ENCODE results near the gene GET4.

GET4 gene
- 4.1 to 7.3 (median 6.0) reads per million in 4 donors for total RNA-seq

DNA sequence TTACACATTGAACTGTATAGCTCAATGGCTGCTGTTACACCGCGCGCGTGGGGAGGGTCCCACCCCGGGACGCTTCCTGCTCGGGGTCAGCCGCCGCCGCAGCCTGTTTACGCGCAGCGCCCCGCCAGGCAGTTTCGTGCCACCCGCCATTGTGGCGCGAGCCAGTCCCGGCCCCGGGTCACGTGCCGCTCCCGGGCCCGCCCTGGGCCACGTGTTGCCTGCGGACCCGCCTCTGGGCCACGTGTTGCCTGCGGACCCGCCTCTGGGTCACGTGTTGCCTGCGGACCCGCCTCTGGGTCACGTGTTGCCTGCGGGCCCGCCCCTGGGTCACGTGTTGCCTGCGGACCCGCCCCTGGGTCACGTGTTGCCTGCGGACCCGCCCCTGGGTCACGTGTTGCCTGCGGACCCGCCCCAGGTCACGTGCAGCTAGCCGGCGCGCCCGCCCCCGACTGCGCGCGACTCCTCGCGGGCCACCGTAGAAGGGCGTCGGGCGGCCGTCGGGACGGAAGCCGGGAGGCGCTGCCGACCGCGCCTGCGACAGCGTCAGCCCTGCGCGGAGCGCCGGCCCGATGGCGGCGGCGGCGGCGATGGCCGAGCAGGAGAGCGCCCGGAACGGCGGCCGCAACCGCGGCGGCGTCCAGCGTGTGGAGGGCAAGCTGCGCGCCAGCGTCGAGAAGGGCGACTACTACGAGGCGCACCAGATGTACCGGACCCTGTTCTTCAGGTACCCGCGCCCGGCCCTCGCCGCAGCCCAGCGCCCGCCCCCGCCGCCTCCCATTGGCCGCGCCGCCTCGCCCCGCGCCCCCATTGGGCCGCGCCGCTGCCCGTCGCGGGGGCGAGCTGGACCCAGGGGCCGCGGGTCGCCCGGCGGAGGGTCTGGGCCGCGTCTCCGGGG lies at the start of gene GET4:
Gene GET4, plus strand, starts transcription at position 478 of the 895 bp plus-strand sequence. Its CDS starts 92 bp downstream, at position 570.
- peak; percentile 93 to 98 (median 96) for DNase-seq

GRCh38 chr7:828793-829561 lies 47.4 kb upstream of the GET4 start:
- DNase-seq = no peak

- no peak for DNase-seq
Observed at GRCh38 chr7:830069-830468, 46.3 kb upstream of the GET4 start.

DNA sequence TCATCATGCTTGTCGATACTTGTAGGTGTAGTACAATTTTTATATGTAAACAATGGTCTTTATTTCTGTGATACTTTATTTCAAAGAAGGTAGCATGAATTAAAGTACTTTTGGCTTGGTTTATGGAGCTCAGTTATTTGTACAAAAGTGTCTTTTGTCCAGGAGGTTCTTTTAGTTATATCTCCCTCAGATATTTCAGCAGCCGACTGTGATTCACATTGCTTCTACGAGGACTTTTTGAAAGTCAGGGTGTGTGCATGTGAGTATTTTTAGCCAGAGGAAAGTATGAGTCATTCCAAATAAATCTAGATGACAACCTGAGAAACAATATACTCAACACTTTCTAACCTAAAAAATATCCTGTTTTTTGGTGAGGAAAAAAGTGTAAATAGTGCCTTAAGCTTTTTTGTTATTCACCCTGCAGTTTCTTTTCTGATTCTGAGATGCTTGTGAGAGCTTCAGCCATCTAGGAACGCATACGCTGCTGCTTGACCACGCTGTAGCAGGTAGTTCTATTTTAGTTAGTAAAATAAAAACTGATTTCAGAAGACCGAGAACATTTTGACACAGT lies 44.7 kb upstream of the GET4 start:
- peak in 1 of 5 donors; percentile 64 for DNase-seq

DNA sequence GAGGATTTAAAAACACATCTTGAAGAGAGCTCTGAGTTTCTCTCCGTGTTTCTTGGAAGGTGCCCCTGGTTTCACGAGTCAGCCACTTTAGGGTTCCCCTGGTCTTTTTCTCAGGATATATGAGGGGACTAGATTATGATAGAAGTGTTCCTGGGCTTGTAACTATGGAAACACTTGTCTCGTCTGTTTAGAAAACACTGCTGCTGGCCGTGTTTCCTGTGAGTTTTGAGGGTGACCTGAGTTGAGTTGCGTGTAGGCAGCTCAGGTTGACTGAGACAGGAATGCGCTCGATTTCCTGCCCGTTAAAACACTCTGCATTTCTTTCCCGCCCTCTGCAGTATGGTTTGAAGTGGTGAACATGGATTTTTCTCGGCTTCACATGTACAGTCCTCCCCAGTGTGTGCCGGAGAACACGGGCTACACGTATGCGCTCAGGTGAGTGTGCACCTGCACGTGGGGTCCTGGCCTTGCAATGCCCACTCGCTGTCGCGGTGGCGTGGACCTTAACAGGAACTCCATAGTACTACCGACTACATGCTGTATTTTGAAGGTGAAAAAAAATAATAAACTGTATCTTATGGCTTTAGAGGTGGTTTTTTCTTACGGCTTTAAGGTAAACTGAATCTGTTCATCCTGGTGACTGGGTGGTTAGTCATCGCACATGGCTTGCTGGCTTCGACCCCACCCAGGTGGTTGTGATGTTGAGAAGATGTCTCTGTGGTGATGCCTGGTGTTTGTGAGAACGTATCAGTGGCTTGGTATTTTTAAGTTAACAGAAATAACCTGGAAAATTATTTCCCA lies 44.0 kb upstream of the GET4 start, which contains the start of gene SUN1:
Gene SUN1, plus strand, starts transcription at position 310 of the 801 bp plus-strand sequence. Its CDS starts 49 bp downstream, at position 359.
- peak in 4 of 5 donors; percentile 34 to 66 (median 46) for DNase-seq

GRCh38 chr7:832968-833424 lies 43.4 kb upstream of the GET4 start:
- DNase-seq = no peak

- no peak for DNase-seq
Observed at GRCh38 chr7:833601-834258, 42.6 kb upstream of the GET4 start.

DNA sequence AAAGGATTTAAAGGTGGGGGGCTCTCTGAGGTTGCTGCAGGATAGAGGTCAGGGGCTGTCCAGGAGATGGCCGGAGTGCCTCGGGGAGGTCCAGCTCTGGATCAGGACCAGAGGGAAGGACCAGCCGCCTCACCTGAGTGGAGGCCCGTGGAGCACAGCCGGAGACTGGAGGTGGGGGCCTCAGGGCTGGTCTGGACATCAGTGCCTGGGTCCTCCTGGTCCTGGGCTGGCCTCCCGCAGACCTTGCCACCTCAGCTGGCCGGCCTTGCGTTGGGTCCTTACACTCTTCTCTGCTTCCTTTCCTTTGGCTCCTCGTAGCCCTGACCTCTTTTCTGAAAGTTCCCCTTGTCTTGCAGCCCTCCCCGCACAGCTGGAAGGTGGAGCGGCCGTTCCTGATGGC lies 42.1 kb upstream of the GET4 start:
- DNase-seq = no peak

GRCh38 chr7:835021-835420 lies 41.3 kb upstream of the GET4 start:
- no peak for DNase-seq

DNA sequence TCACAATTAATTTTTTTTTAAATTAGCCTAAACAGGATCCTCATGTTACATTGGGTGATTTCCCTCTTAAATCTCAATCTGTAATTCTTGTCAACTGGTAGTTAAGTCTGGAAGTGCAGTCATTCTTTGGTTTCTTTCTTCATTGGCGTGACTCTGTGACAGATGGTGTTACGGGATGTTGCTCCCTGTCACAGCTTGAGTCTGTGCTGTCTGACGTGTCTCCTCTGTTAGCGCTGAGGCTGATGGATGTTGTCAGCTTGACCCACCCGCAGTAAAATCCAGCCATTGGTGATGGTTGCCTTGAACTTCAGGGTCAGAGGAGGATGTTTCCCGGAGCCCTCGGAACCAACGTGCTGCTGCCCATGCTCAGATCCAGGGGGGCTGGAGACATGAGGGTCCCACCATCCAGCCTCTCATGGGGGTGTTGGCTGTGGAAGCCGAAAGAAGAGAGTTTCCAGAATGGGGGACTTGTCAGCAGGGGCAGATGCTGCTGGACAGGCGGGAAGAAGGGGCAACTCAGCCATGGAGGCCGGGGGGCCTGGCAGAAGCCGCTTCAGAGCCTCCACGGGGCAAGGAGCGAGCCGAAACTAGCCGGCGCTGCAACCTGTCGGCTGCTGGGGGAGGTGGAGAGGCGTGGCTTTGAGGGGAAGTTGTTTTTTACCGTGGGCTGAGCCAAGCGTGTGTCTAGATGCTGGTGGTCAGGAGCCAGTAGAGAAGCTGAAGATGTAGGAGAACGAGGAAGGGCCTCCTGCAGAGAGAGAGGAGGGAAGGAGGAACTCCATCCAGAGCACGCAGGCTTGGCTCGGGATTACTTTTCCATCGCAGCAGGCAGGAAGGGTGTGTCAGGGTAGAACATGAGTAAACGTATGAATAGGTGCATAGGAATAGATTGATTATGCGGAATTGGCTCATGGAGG lies 40.6 kb upstream of the GET4 start:
- no peak for DNase-seq

DNA sequence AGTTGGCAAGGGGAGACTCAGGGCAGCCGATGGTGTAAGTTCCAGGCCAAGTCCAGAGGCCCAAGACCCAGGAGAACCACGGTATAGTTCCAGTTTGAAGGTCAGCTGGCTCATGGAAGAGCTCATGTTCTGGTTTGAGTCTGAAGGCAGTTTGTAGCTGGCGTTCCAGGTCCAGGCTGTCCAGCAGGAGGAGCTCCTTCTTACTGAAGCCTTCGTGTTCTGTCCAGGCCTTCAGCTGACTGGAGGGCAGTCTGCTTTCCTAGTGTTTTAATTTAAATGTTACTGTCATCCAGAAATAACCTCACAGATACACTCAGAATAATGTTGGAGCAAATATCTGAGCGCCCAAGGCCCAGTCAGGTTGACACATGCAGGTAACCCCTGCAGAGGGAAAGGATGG lies 39.9 kb upstream of the GET4 start:
- no peak for DNase-seq

- no peak for DNase-seq
Observed at GRCh38 chr7:837001-837400, 39.4 kb upstream of the GET4 start.

- no peak for DNase-seq
Observed at GRCh38 chr7:840001-840600, 36.3 kb upstream of the GET4 start.

GRCh38 chr7:841943-842342 lies 34.4 kb upstream of the GET4 start:
- DNase-seq = no peak

DNA sequence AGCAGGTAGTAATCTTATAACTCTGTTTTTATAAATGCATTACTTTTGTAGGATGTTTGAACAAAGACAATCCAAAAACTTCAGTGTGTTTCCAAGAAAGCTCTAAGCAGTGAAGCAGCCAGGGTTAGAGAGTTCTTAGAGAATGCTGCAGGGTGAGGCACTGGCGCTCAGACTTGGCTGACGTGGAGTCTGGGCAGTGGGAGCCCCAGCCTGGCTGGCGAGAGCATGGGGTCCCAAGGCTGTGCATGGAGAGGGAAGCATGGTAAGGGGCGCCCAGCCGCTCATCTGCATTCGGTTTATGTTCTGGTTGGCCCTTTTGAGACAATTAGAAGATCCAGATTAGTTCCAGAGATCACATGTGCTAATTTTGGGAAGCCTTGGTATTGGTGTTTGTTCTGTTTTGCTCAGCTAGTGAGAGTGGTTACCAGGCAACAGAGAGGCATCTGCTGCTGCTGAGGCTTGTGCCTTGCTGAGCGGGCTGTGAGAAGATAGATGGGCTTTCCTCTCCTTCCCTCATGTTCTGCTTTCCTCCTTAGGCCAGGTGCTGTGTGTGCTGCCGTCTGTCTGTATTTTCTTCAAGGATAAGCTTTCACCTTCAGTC lies 33.8 kb upstream of the GET4 start:
- DNase-seq = no peak

DNA sequence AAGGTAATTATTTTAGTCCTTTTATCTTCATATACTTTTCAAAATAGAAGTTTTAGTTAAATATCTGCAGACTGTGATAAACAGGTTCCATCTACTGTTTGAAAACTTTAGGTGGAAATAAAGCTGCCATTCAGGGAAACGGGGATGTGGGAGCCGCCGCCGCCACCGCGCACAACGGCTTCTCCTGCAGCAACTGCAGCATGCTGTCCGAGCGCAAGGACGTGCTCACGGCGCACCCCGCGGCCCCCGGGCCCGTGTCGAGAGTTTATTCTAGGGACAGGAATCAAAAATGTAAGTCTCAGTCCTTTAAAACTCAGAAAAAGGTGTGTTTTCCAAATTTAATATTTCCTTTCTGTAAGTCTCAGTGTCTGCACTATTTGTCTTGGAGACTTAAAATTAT lies 33.1 kb upstream of the GET4 start:
- DNase-seq = no peak

DNA sequence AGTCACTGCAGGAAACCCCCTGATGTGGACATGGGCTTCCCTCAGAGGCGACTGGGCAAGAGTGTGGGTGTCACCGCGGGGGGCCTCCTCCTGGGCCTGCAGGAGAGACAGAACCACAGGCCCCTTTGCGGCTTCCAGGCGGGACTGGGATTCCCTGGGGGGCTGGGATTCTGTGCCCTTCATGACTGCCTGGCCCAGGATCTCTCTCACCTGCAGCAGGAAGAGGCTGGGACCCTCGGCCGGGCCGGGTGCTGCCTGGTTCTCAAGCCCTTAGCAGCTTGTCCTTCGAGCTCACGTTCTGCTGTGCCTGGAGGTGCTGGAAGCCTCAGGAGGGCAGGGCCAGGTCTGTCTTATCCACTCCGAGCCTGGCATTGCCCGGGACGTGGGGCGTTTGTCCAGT lies 32.3 kb upstream of the GET4 start:
- no peak for DNase-seq

DNA sequence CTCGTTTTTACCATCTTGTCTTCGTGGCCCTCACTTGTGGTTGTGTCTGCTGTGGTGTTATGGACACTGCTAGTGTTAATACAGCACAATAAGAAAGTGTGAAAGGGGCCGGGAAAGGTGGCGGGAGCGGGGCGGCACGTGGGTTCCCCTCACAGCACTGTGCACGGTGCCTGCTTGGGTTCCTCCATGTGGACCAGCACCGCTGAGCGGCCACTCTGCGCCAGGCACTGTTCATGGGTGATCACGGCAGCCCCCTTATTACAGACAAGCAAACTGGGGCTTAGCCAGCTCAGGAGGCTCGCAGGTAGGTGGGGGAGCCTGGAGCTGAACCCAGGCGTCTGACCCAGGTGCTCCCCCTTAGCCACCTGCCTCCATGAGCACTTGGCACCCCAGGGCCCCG lies 31.8 kb upstream of the GET4 start:
- DNase-seq = no peak

DNA sequence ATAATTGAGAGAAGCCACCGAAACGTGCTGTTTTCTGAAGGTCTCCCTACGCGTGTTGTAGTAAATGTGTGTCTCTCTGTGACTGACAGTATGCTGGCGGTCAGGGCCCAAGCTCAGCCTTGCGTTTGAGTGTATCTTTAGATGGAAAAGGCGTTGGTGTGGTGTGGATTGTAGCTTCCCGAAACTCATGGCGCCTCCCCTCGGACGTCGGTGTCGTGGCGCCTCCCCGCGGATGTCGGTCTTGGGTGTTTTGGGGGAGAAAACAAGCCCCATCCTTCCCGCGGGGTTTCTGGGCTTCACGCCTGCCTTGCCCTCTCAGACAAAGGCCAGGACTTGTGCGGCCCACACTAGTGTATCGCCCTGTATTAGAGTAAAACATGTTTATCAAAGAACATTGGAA lies 31.3 kb upstream of the GET4 start:
- DNase-seq = no peak

DNA sequence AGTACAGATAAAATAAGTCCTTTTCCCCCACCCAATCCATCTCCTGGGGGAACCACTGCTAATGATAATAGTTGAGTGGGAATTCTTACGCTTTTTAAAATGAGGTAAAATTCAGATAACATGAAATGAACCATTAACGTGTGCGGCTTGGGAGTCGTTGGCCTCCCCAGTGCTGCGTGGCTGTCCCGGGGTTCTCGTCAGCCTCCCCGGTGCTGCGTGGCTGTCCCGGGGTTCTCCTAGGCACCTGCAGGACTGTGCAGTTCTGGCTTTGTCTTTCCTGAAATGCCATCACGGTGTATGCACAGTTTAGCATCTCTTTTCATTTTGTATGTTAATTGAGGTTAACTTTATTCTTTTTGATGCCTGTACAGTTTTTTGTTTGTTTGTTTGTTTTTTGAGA lies 30.6 kb upstream of the GET4 start:
- no peak for DNase-seq
